ENCODE data around the gene DMC1.
"Not testable (repeated sequence)": the region's sequence is repeated elsewhere in the genome, so short reads cannot be mapped to it uniquely, and the experiment has no call there.

Gene DMC1

GRCh38 chr22:38569972-38570778, at the start of gene DMC1:
Gene DMC1, minus strand, starts transcription at chr22:38570183. Its CDS starts 1,927 bp downstream, at chr22:38568256.
- peak; percentile 95 for DNase-seq (ENCODE audit: low read depth)

GRCh38 chr22:38618682-38619081, 48.7 kb upstream of the DMC1 start:
- DNase-seq (ENCODE audit: low read depth) = no peak

- no peak for DNase-seq (ENCODE audit: low read depth)
Observed at GRCh38 chr22:38618258-38618657, 48.3 kb upstream of the DMC1 start.

- not testable (repeated sequence) for DNase-seq (ENCODE audit: low read depth)
Observed at GRCh38 chr22:38615064-38615405, 45.1 kb upstream of the DMC1 start.

- DNase-seq (ENCODE audit: low read depth) = no peak
Observed at GRCh38 chr22:38614332-38615063, 44.5 kb upstream of the DMC1 start.

GRCh38 chr22:38613588-38613987, 43.6 kb upstream of the DMC1 start:
- DNase-seq (ENCODE audit: low read depth) = no peak

GRCh38 chr22:38612217-38613006, 42.4 kb upstream of the DMC1 start:
- no peak for DNase-seq (ENCODE audit: low read depth)

GRCh38 chr22:38611559-38611958, 41.6 kb upstream of the DMC1 start:
- DNase-seq (ENCODE audit: low read depth) = no peak

- no peak for DNase-seq (ENCODE audit: low read depth)
Observed at GRCh38 chr22:38610234-38610633, 40.3 kb upstream of the DMC1 start.

- no peak for DNase-seq (ENCODE audit: low read depth)
Observed at GRCh38 chr22:38608992-38609750, 39.2 kb upstream of the DMC1 start.

GRCh38 chr22:38607680-38608079, 37.7 kb upstream of the DMC1 start:
- no peak for DNase-seq (ENCODE audit: low read depth)

GRCh38 chr22:38602166-38602565, 32.2 kb upstream of the DMC1 start:
- no peak for DNase-seq (ENCODE audit: low read depth)

- no peak for DNase-seq (ENCODE audit: low read depth)
Observed at GRCh38 chr22:38601221-38601764, 31.3 kb upstream of the DMC1 start.

GRCh38 chr22:38599466-38599865, 29.5 kb upstream of the DMC1 start:
- no peak for DNase-seq (ENCODE audit: low read depth)

GRCh38 chr22:38582923-38583322, 12.9 kb upstream of the DMC1 start:
- DNase-seq (ENCODE audit: low read depth) = not testable (repeated sequence)

GRCh38 chr22:38578505-38578904, 8.5 kb upstream of the DMC1 start:
- no peak for DNase-seq (ENCODE audit: low read depth)

- peak; percentile 3 for DNase-seq (ENCODE audit: low read depth)
Observed at GRCh38 chr22:38572065-38572464, 2.1 kb upstream of the DMC1 start.

GRCh38 chr22:38570779-38571364, 889 bp upstream of the DMC1 start:
- peak; percentile 7 for DNase-seq (ENCODE audit: low read depth)

GRCh38 chr22:38569181-38569971, 607 bp downstream of the DMC1 start:
- DNase-seq (ENCODE audit: low read depth) = peak; percentile 1

GRCh38 chr22:38567531-38568285, 2.3 kb downstream of the DMC1 start:
- no peak for DNase-seq (ENCODE audit: low read depth)
